ENCODE measurements around the gene COL26A1. TPM values are rescaled to one million over a fixed set of nuclear protein-coding genes. Genes with fewer than 3 reads are reported as not detected.

COL26A1 gene
- total and polyA plus RNA-seq, 2 of the 4 experiments (the other 2 are of a cell fraction) = not detected

DNA sequence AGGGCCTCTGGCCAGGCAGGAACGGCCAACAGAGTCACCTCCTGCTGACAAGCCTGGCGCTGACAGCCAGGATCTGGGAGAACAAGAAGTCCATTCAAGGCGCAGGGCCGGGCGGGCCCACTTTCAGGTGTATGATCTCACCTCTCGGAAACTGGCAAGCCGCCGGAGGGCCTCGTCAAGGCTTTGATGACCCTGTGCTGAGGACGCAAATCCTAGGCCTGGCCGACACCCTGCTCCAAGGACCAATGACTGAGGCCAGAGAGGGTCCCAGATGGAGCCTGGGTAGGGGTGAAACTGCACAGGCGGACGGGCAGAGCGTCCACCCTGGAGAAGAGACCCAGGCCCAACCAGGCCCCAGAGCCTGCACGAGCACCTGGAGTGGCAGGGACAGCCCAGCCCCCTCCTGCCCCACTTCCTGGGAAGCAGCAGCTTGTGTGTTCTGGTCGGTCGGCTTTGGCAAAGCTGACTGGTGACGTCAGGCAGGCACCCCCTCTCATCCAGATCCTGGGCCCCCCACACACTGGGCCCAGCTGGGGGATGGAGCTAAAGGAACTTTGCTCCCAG lies 235.8 kb downstream of the COL26A1 start:
- CTCF ChIA-PET = no interaction called here
- Histone ChIP-seq H4K5ac (ENCODE audit: low read depth, low read length) (no peak overlapping the region), H2AK5ac (ENCODE audit: low read depth, low read length) (no peak overlapping the region), H3K14ac (replicated peaks; ENCODE audit: low read depth, low read length) (no peak overlapping the region), H3K4me2 (ENCODE audit: low read depth, low read length) (no peak overlapping the region), H3K36me3 (ENCODE audit: control insufficient read depth, insufficient read depth, low read length) (no peaks in the 10 kb centered on the region), H4K20me1 (ENCODE audit: insufficient read depth, low read length) (no peaks in the 10 kb centered on the region), H3K27me3 (ENCODE audit: control insufficient read depth, insufficient read depth, low read length) (peaks cover 22% of the 10 kb centered on the region), H2BK15ac (ENCODE audit: low read depth, low read length) (no peak overlapping the region), H2AFZ (replicated peaks; ENCODE audit: low read length, poor library complexity) (no peak overlapping the region), H2AK9ac (replicated peaks; ENCODE audit: low read depth, low read length, poor library complexity) (no peak overlapping the region), H3K4ac (ENCODE audit: low read depth, low read length) (no peak overlapping the region), H3K9ac (ENCODE audit: low read depth, low read length) (no peak overlapping the region), H3K27ac (ENCODE audit: insufficient read depth, low read length) (no peak overlapping the region), H4K8ac (ENCODE audit: low read depth in 2 of 2, low read length in 2 of 2) (no peak overlapping the region), H3K18ac (ENCODE audit: low read depth, low read length) (no peak overlapping the region), H3K23ac (ENCODE audit: low read depth, low read length) (no peak overlapping the region), H3K9me1 (ENCODE audit: insufficient read depth, low read length) (no peaks in the 10 kb centered on the region), H3K56ac (ENCODE audit: extremely low read depth, insufficient read depth, low read length) (no peak overlapping the region), H3K79me1 (ENCODE audit: low read depth in 1 of 2, low read length in 2 of 2) (no peaks in the 10 kb centered on the region), H3K9me3 (ENCODE audit: control insufficient read depth, insufficient read depth, low read length) (peaks cover 3% of the 10 kb centered on the region), H2BK120ac (ENCODE audit: low read depth, low read length) (no peak overlapping the region), H3K4me1 (ENCODE audit: control insufficient read depth, insufficient read depth, low read length) (no peaks in the 10 kb centered on the region), H3K4me3 (ENCODE audit: insufficient read depth, low read depth, low read length) (no peak overlapping the region), H2BK5ac (ENCODE audit: low read depth, low read length, poor library complexity, severe bottlenecking) (no peak overlapping the region), H2BK20ac (ENCODE audit: low read depth, low read length) (no peak overlapping the region), H4K91ac (ENCODE audit: insufficient read depth, low read depth, low read length) (no peak overlapping the region)
- in situ Hi-C loops (cut with MboI; ENCODE audit: low sequenced_read_pairs) = no loop called here
- TF ChIP-seq RCOR1 (IDR thresholded peaks at IDR 0.05; ENCODE audit: insufficient replicate concordance, low read length) = no peak
- TF ChIP-seq, protein P1, sequence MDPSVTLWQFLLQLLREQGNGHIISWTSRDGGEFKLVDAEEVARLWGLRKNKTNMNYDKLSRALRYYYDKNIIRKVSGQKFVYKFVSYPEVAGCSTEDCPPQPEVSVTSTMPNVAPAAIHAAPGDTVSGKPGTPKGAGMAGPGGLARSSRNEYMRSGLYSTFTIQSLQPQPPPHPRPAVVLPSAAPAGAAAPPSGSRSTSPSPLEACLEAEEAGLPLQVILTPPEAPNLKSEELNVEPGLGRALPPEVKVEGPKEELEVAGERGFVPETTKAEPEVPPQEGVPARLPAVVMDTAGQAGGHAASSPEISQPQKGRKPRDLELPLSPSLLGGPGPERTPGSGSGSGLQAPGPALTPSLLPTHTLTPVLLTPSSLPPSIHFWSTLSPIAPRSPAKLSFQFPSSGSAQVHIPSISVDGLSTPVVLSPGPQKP (IDR thresholded peaks at IDR 0.05; ENCODE audit: borderline replicate concordance, low read depth, low read length) = no peak
- TF ChIP-seq SMC3 (IDR thresholded peaks at IDR 0.05; ENCODE audit: low read depth, low read length) = no peak
- TF ChIP-seq NFE2L2 (IDR thresholded peaks at IDR 0.05; ENCODE audit: low read depth, low read length) = no peak
- TF ChIP-seq MXI1 (IDR thresholded peaks at IDR 0.05; ENCODE audit: borderline replicate concordance, low read depth, low read length) = no peak
- TF ChIP-seq, protein P2, sequence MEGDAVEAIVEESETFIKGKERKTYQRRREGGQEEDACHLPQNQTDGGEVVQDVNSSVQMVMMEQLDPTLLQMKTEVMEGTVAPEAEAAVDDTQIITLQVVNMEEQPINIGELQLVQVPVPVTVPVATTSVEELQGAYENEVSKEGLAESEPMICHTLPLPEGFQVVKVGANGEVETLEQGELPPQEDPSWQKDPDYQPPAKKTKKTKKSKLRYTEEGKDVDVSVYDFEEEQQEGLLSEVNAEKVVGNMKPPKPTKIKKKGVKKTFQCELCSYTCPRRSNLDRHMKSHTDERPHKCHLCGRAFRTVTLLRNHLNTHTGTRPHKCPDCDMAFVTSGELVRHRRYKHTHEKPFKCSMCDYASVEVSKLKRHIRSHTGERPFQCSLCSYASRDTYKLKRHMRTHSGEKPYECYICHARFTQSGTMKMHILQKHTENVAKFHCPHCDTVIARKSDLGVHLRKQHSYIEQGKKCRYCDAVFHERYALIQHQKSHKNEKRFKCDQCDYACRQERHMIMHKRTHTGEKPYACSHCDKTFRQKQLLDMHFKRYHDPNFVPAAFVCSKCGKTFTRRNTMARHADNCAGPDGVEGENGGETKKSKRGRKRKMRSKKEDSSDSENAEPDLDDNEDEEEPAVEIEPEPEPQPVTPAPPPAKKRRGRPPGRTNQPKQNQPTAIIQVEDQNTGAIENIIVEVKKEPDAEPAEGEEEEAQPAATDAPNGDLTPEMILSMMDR (conservative IDR thresholded peaks at IDR 0.05; ENCODE audit: low read depth, low read length) = no peak
- TF ChIP-seq MAFK (IDR thresholded peaks at IDR 0.05; ENCODE audit: low read depth, low read length) = no peak
- TF ChIP-seq RFX5 (IDR thresholded peaks at IDR 0.05; ENCODE audit: low read depth, low read length) = no peak
- TF ChIP-seq POLR2A (IDR thresholded peaks at IDR 0.05; ENCODE audit: low read depth, low read length) = no peak
- no peak for TF ChIP-seq FOS (IDR thresholded peaks at IDR 0.05; ENCODE audit: low read depth, low read length)
- no peak for TF ChIP-seq CHD1 (IDR thresholded peaks at IDR 0.05; ENCODE audit: low read depth, low read length)
- no peak for TF ChIP-seq BHLHE40 (IDR thresholded peaks at IDR 0.05; ENCODE audit: low read depth, low read length)
- TF ChIP-seq, protein P3, sequence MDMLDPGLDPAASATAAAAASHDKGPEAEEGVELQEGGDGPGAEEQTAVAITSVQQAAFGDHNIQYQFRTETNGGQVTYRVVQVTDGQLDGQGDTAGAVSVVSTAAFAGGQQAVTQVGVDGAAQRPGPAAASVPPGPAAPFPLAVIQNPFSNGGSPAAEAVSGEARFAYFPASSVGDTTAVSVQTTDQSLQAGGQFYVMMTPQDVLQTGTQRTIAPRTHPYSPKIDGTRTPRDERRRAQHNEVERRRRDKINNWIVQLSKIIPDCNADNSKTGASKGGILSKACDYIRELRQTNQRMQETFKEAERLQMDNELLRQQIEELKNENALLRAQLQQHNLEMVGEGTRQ (IDR thresholded peaks at IDR 0.05; ENCODE audit: low read depth, low read length) = no peak
- 49% methylated on average over 5 of the region's 18 CpGs; no CpG with 5 or more reads in 1 of the 2 experiments for WGBS, 2 experiments (ENCODE audit: extremely low coverage in 2 of 2, insufficient read length in 1 of 2)
- ATAC-seq (ENCODE audit: low read depth) = no peak
- dilution Hi-C loops (cut with HindIII; ENCODE audit: low sequenced_read_pairs, unreplicated experiment) = no loop called here
- intact Hi-C loops (cut with micrococcal nuclease) = no loop called here
- no peak for DNase-seq
- POLR2A ChIA-PET (ENCODE audit: unreplicated experiment) = no interaction called here
- BruUV-seq (replicated peaks) = no TSS peak
